Astrocyte of the spinal cord (primary cell): Measurements from ENCODE around the gene VOPP1.
A peak's percentile ranks its signal among the peaks of the same experiment; 100 is the strongest.

ENCODE experiments used
- DNase-seq: peaks from one replicate; pipeline ENCODE4 v3.0.0; 2011; ENCODE audit warnings: low read depth, low spot score
- H3K4me3 ChIP-seq: 2 replicates; pipeline ENCODE4 v1.5.1; 2011; ENCODE audit warnings: low read depth, mild to moderate bottlenecking, low read length, moderate library complexity
- in situ Hi-C: cut with HindIII; loops from 2 replicates; pipeline ENCODE4 v1.10.0; 2017; ENCODE audit warnings: low sequenced_read_pairs
- TF ChIP-seq, protein P1 (sequence below): IDR thresholded peaks from 2 replicates; pipeline ENCODE4 v1.5.1; 2012; ENCODE audit warnings: low read depth, mild to moderate bottlenecking, low read length, inconsistent platforms

The VOPP1 gene

DNA sequence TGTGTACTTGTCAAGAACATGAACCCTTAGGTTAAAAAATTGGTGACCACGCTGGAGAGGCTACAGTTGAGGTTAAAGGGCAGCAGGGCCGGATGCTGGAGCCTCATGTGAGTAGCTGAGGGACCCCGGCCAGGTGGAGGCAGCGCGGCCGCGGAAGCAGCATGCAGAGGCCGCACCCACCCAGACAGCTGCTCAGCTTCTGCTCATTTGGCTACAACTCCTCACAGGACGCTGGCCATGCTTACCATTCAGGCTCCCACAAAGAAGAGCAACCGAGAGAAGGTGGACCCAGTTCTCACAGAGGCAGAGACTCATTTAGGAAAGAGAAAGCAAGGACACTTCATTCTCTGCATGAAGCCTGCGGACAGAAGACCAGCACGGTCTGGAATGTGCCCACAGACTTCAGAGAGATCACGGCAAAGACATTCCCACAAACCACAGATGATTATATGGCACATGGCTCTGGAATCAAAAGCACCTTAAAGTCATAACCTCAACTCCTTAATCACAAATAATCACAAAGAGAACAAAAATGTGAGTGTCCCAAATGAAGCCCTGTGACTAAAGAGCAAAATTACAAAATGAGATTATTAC, 94.4 kb downstream of the VOPP1 start:
- in situ Hi-C loops, result no loop called here
- H3K4me3 ChIP-seq, result no peak overlapping the region
- TF ChIP-seq, protein P1, sequence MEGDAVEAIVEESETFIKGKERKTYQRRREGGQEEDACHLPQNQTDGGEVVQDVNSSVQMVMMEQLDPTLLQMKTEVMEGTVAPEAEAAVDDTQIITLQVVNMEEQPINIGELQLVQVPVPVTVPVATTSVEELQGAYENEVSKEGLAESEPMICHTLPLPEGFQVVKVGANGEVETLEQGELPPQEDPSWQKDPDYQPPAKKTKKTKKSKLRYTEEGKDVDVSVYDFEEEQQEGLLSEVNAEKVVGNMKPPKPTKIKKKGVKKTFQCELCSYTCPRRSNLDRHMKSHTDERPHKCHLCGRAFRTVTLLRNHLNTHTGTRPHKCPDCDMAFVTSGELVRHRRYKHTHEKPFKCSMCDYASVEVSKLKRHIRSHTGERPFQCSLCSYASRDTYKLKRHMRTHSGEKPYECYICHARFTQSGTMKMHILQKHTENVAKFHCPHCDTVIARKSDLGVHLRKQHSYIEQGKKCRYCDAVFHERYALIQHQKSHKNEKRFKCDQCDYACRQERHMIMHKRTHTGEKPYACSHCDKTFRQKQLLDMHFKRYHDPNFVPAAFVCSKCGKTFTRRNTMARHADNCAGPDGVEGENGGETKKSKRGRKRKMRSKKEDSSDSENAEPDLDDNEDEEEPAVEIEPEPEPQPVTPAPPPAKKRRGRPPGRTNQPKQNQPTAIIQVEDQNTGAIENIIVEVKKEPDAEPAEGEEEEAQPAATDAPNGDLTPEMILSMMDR, result no peak
- peak; percentile 95 for DNase-seq

DNA sequence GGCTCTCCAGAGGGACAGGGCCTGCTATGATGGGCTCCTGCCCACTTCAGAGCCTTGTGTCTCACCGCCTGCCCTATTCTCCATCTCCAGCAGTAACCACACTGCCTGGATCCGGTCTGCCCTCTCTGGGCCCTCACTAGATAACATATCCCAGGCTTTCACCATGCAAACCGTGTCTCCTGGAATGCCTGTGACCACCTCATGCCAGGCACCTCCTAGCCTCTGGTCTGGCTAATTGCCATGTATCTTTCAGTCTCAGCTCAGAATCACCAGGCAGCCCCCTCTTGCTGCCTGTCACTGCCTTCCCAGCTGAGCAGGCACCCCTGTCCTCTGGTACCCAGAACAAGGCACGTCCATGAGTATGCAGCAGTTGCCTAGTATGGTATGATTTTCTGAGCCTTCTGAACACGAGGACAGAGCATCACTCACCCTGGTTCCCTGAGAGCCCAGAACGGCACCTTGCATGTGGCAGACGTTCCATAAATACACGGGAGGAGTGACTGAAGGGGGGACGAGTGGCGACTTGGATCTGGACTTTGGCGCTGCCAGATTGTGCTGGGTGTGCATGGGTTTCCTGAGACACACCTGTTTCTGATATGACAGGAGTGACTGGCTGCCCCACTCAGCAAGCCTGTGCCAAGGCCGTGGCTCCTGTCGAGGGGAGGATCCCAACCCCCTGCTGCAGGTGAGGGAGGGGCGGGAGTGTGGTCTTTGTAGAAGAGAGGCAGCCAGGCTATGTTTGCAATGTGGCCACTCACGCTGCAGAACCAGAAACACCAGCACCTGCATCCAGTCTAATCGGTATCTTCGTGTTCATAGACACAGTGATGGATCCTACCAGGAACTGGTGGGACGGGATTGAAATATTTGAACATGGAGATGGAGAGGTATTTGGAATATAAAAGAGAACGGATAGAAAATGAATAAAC, 95.2 kb downstream of the VOPP1 start:
- TF ChIP-seq, protein P1, result no peak
- no peak overlapping the region for H3K4me3 ChIP-seq
- peak; percentile 10 for DNase-seq
- in situ Hi-C loops, result no loop called here

DNA sequence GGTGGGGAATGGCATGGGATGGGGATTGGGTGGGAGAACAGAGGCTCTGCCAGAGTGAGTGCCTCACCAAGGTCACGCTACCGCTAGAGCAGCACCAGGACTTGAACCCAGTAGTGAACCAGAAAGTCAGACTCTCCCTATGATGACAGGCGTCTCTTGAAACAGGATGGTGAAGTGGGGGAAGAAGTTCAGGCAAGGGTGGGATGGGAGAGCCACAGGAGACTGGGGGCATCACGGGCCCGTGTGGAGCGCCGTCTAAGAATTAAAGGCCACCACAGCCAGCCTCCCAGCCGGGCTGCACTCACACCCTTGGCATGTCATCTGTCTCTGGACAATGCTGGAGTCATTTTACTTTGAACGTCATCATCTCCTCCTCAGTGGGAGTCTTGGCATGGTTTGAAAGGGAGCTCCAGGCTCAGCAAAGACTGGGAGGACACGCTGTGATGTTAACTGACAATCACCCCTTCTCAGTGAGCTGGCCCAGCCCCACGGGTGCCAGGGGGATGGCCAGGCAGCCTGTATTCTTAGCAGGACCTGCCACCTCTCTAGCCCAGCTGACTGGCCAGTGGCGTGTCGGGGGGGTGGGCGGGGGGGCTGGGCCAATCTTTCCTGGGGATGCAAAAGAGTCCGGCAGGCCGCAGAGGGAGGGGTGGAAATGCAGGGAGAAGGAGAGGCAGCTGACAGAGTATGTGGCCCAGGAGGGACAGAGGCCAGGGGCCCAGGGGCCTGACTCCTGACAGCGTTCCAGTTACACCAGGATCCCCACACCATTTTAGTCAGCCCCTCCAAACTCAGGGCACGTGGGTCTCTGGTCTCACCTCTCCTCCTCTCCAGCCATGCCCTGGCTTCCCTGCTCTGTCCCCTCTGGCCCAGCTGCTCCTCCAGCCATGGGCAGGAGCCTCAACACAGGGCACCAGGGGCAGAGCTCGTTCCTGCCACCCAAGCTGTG, 96.2 kb downstream of the VOPP1 start:
- in situ Hi-C loops, result no loop called here
- peak; percentile 95 for DNase-seq
- H3K4me3 ChIP-seq, result no peak overlapping the region
- TF ChIP-seq, protein P1, result no peak

DNA sequence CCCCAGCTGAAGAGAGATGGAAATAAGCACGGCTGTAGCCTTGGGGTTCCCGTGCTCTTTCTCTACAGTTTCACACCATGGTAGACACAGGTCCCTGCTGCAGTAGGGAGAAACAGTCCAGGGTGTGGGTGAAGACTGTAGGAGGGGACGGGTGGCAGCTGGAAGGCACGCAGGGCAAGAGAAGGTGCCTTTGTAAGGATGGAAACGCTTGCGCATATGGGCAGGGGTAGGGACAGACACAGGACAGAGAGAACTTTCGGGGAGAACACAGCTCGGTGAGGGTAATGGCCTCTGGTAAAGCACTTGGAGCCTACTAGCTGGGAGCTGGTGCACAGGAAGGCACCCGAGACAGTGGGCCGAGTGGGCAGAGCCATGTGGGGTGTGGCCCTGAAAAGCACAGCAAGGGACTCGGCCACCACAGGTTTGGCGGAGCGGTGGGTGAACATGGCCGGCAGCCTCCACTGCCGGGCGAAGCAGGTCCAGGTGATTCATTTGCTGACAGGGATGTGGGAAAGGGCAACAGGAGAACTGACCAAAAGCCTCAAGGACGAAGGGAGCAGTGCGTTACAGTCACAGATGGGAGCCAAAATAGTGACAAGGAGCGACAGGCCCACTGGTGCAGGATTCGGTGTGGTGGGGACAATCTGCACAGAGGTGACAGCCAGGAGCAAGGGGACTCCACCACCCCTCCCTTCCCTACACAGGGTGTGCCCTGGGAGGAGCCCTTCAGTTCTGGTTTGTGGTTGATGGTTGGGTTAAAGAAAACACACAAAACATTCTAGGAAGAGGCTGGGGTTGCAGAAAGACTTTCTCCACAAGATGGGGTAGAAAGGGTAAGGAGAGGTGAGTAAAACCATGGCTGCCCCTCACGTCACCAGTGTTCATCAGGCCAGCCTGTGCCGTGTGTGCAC, 97.1 kb downstream of the VOPP1 start:
- in situ Hi-C loops, result no loop called here
- DNase-seq, result no peak
- TF ChIP-seq, protein P1, result no peak
- H3K4me3 ChIP-seq, result no peak overlapping the region

DNA sequence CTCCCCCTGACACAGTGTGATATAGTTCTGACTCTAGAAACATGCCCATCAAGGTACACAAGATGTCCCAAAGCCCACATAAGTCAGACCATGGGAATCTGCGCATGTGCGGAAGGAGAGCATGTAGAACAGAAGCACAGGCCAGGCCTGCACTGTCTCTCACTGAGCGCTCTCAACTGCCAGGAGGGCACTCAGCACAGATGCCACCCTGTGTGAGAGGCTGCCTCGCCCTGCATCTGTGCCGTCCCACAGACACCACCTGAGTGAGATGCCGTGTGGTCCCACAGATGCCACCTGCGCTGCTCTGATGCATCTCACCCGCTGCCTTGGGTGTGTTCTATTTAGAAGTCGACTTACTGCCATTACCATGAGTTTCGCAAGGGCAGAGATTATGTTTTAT, 98.4 kb downstream of the VOPP1 start:
- in situ Hi-C loops, result no loop called here
- no peak for DNase-seq
- TF ChIP-seq, protein P1, result no peak

More for the DNA sequence above, 98.4 kb downstream of the VOPP1 start:
- no peak overlapping the region for H3K4me3 ChIP-seq
